HG03342 (cell line): ENCODE data around the gene P3H2.
A peak's percentile ranks its signal among the peaks of the same experiment; 100 is the strongest.
"Not testable (repeated sequence)": the region's sequence is repeated elsewhere in the genome, so short reads cannot be mapped to it uniquely, and the experiment has no call there.

Experiments
- ATAC-seq: cut with Tn5 transposase; IDR thresholded peaks from one replicate; pipeline ENCODE4 v1.9.1; 2021; ENCODE audit warnings: mild to moderate bottlenecking, moderate library complexity; ENCODE audit not compliant: unreplicated experiment

The P3H2 gene

GRCh38 chr3:189995129-189995528, 125.6 kb downstream of the P3H2 start:
- no peak for ATAC-seq

- no peak for ATAC-seq
Observed at GRCh38 chr3:189990826-189991225, 129.9 kb downstream of the P3H2 start.

DNA sequence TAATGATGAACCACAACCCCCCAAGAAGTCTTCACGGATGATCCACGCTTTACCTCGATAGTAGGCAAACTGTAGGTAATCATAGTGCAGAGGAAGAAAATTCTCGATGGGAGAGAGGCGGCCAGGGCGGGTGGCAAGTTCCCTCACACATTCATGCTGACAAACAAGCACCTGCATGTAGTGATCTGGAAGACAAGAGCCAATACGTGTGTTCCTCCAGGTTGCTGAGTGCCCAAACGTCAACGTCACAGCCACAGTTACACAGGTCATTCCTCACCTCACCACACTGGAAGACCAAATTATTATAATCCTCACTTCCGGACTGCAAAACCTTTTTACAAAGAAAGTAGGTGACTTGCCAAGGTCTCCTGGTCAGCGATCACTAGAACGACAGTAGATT, 131.8 kb downstream of the P3H2 start:
- ATAC-seq = no peak

DNA sequence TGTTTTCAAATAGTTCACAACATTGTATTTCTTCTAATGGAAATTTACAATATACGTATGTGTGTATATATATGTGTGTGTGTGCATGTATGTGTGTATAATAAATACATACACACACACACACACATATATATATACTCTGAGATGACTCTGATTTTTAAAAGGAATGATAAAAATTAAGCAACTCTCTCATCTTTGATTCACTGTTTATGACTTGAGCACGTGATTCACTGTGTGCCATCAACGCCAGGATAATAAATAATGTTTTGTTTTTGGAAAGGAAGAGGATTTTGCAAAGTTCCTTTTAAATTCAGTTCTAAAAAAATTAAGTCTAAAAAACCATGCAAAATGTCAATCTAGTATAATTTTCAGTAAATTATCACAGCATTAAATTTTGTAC, 132.4 kb downstream of the P3H2 start:
- no peak for ATAC-seq

DNA sequence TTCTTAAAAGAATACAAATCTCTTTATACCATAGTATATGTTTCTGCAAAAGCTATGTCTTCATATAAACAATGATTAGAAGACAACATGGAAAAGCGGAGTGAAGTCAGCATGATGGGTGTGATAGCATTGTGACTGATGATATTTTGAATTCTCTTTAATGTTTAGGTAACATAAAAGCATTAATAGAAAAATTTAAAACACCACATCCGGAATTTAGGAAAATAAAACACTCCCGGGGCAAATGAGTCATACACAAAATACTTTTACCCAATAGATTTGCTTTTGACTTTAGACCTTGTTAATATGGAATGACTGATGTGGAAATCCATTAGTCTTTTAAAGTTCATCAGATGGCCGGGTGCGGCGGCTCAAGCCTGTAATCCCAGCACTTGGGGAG, 134.7 kb downstream of the P3H2 start:
- no peak for ATAC-seq

- no peak for ATAC-seq
Observed at GRCh38 chr3:189983612-189984011, 137.1 kb downstream of the P3H2 start.

DNA sequence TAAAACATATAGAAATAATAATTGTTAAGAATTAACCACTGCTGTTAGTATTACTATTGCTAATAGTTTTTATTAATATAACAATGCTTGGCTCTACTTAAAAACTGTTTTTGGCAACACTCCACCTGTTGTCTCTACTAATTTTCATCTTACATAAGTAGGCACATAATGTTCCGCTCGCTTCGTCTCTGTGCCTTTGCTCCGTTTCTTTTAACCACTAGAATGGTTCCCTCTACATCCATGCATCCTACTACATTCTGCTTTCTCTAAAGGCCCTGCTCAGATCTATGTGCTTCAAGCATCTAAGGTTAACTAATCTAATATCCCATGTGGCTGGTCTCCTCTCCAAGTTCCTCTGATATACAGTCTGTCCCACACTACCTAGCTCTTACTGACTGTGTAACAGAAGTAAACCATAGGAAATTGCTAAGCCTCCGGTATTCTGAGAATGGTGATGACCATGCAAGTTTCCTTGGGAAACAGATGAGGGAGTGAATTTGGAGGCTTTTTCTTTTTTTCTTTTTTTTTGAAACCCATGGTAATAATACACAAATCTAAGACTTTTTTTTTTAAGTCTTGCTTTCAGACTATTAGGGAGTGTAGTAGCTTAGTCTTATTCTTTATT, 138.3 kb downstream of the P3H2 start:
- ATAC-seq = no peak

GRCh38 chr3:189981668-189982067, 139.0 kb downstream of the P3H2 start:
- no peak for ATAC-seq

DNA sequence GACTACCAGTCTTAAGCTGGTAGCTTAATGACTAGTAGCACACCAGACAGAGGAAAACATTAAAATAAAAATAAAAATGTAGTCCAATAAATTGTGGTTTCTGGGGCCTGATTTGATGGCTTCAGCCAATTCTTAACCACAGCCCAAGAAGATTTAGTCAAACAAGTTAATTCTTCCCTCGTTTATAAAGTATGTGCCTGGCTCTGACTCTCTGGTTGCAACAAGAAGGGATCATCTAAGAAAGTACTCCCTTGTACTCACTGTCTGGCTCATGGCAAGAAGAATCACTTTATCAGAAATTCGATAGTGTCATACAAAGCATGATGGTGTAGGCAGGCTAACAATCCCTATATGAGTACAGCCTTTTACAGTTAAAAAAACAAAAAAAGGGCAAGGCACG, 141.9 kb downstream of the P3H2 start:
- no peak for ATAC-seq

DNA sequence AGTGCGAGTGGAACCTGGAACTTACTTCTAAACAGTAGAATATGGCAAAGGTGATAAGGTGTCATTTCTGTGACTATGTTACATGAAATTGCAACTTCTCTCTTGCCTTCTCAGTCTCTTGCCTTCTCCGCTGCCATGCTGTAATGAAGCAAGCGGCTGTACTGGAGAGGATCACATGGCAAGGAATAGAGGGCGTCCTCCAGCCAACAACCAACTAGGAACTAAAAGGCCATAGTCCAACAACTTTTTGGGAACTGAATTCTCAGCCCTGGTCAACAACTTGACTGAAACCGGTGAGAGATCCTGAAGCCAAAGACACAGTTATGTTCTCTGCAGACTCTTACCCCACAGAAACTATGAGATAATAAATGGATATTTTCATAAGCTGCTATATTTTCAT, 143.5 kb downstream of the P3H2 start:
- no peak for ATAC-seq

DNA sequence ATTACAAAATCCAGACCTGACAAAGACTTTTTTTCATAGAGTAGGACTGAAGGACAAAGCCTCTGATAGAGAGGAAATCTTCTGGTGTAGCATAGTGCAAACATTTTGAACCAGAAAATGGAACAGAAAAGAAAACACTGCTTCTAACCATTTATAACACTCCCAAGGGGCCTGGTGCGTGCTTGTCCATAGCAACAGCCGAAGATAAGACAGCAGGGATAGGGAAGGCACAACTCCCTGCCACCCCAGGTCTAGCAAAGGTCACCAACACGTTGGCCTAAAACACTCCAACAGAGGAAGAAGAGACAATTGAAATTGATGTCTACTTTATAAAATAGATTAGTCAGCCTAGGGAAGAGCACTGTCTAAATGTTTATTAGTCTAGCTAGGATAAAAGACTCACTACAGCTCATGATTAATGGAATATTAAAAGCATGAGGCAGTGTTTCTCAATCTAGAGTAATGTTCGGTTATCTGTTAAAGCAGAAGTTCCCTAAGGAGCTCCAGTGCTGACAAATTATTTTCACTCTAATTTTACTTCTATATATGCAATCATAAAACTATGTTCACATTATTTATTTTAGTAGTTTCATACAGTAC, 145.2 kb downstream of the P3H2 start:
- ATAC-seq = no peak

GRCh38 chr3:189974359-189974758, 146.3 kb downstream of the P3H2 start:
- ATAC-seq = no peak

GRCh38 chr3:189967254-189967865, 153.3 kb downstream of the P3H2 start:
- ATAC-seq = peak; percentile 77

DNA sequence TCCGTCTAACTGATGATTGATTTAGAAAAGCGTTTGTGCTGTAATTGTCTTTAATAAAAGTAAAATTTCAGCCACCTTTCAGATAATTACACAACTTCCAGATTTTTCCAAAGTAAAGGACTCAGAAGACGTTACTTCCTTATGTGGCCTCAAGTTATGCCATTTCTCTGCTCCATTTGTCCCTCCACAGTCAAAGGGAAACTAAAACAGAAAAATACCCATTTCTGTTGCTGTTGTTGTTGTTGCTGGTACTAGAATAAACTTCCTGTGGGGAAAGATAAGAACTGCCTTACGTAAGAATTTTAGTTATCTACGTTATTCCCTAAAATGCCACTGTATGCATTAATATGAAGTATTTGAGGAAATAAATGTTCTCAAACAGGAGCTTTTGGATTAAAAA, 153.9 kb downstream of the P3H2 start:
- ATAC-seq = peak; percentile 78

DNA sequence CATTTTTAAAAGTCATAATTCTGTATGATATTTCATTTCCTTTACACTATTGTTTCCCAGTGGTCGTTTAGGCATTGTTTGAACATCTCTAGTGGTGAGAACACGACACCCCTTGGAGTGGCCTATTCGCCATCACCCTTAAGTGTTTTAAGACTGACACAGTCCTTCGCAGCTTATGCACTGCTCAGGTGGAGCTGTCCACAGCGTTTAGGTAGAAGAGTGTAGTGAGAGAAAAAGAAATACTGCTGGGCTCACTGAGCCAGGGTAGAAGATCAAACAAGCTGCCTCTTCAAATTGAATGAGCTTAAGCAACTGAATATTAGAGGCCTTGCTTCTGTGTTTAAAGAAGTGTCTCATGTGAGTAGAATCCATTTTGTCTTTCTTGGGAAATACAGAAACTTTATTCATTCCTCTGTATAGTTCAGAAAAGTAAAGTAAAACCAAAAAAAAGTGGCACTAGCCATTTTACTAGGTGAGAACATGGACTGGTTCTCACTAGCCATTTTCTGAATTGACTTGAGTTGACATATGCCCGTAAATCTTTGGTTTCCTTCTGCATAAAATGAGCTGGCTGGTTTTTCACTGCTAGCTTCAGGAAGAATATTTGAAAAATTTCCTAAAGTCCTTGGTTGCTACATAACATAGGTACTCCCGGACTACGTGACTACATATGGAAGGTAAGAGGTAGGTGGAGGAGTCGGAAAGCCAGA, 155.9 kb downstream of the P3H2 start:
- ATAC-seq = no peak

GRCh38 chr3:189962466-189962865, 158.2 kb downstream of the P3H2 start:
- ATAC-seq = no peak

DNA sequence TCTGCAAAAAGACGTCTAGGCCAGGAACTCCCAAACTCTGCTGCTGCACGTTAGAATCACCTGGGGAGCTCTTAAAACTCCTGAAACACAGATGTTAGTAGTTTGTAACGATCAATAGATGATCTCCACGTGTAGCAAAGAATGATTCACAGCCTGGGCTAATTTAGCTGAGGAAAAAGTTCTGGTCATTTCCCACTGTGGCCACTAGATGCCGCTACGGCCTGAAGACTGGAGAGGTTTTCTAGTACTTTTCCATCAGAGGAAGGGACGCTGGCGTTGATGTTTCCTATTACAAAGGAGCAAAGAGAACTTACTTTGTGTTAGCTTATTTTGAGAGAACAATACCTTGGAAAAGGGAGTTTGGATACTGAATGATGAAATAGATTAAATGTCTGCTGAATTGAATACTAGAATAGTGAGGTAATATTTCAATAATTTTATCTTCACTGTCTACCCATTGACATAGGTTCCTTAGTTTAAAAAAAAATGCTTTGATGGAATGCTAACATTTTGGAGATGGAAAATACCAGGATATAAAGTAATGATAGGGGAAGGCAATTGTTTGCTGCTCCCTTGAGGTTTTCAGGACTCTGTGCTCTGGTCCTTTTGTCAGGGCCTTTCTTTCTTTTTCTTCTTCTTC, 159.1 kb downstream of the P3H2 start:
- ATAC-seq = peak; percentile 74

DNA sequence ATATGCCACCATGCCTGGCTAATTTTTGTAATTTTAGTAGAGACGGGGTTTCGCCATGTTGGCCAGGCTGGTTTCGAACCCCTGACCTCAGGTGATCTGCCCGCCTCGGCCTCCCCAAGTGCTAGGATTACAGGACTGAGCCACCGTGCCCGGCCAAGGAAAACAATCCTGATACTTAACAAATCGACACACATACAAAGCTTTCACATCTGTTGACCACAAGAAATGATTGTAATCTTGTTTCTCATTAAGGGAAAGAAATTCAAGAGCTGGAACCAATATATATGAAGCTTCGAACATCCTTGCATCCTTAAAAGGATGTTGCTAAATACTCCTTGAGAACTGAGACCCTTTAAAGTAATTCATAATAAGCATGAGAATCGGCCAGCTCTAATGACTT, 159.6 kb downstream of the P3H2 start:
- not testable (repeated sequence) for ATAC-seq

- ATAC-seq = no peak
Observed at GRCh38 chr3:189954733-189955665, 165.7 kb downstream of the P3H2 start.

DNA sequence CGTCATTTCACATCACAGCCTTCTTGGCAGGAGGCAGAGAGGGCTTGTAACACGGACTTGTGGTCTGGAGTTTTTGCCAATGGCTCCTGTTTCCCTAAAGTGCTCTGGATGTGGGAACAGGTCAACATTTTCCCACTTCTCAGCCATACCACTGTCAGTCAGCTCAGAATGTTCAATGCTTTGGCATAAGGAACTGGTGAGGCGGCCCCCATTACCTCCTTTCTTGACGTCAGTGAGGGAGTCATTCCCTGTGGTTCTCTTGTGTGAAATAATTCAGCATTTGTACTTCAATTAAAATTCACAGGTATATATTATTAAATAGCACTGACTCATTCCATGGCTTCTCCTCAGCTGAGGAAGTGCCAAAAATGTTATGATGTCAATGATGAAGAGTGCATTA, 167.1 kb downstream of the P3H2 start:
- no peak for ATAC-seq
